Measurements from ENCODE around the gene NEK11. TPM values are rescaled to one million over a fixed set of nuclear protein-coding genes. Genes with fewer than 3 reads are reported as not detected.

NEK11 gene
- total RNA-seq, 1 experiment from 2014 or later, result 13.2 TPM

DNA sequence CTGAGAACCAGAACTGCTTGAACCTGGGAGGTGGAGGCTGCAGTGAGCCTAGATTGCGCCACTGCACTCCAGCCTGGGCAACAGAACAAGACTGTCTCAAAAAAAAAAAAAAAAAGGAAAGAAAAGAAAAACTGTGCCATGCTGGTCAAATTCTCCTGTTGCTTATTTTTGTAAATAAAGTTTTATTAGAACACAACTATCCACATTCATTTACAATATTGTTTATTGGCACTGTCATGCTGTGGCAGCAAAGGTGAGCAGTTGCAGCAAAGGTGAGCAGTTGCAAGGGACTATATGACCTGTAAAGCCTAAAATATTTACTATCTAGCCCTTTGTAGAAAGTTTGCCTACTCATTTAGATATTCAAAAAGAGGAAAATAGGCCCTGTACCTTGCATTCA lies 18.4 kb upstream of the NEK11 start:
- Histone ChIP-seq H3K27ac (no peak overlapping the region), H3K4me2 (no peak overlapping the region), H3K79me2 (ENCODE audit: low read depth) (no peaks in the 10 kb centered on the region), H4K20me1 (ENCODE audit: insufficient read depth) (no peaks in the 10 kb centered on the region), H3K4me1 (replicated peaks; ENCODE audit: insufficient read depth) (no peaks in the 10 kb centered on the region), H3K27me3 (ENCODE audit: insufficient read depth, low read depth) (no peaks in the 10 kb centered on the region), H2AFZ (no peak overlapping the region), H3K4me3 (no peak overlapping the region), H3K9me2 (ENCODE audit: insufficient read depth) (no peaks in the 10 kb centered on the region), H3F3A (ENCODE audit: insufficient read depth, low read depth) (no peaks in the 10 kb centered on the region; the same call in 1 of the 2 replicates), H3K36me3 (ENCODE audit: low read depth) (0 out of 2 replicates have a peak, but pooled peaks cover 7% of the 10 kb centered on the region), H3K9me3 (ENCODE audit: insufficient read depth, low read depth) (no peaks in the 10 kb centered on the region)
- TF ChIP-seq, protein P1, sequence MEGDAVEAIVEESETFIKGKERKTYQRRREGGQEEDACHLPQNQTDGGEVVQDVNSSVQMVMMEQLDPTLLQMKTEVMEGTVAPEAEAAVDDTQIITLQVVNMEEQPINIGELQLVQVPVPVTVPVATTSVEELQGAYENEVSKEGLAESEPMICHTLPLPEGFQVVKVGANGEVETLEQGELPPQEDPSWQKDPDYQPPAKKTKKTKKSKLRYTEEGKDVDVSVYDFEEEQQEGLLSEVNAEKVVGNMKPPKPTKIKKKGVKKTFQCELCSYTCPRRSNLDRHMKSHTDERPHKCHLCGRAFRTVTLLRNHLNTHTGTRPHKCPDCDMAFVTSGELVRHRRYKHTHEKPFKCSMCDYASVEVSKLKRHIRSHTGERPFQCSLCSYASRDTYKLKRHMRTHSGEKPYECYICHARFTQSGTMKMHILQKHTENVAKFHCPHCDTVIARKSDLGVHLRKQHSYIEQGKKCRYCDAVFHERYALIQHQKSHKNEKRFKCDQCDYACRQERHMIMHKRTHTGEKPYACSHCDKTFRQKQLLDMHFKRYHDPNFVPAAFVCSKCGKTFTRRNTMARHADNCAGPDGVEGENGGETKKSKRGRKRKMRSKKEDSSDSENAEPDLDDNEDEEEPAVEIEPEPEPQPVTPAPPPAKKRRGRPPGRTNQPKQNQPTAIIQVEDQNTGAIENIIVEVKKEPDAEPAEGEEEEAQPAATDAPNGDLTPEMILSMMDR (conservative IDR thresholded peaks at IDR 0.05), result no peak
- TF ChIP-seq EZH2 (IDR thresholded peaks at IDR 0.05; ENCODE audit: low read depth), result no peak
- intact Hi-C loops (cut with micrococcal nuclease; ENCODE audit: unreplicated experiment), result no loop called here
- no peak for DNase-seq
- POLR2A ChIA-PET (ENCODE audit: unreplicated experiment), result no interaction called here
- BruUV-seq (replicated peaks), result no TSS peak
- CTCF ChIA-PET, result no interaction called here

DNA sequence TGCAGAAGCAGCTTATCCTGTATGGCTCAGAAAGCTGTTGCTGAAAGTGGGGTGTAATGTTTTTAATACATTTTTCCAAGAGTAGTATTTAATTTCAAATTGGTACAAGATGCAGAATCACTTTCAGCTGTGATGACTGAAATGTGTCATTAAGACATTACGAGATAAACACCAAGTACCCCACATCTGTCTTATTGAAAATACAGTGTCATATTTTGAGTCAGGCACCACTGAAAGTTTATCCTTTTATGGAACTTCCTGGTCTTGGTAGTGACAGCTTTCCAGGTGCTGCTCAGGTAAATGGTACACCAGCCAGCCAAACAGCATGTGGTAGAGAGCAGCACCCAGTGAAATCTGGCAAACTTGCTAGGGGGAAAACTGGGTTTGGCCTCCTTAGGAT lies 17.0 kb upstream of the NEK11 start:
- H3F3A ChIP-seq (ENCODE audit: insufficient read depth, low read depth), result no peaks in the 10 kb centered on the region; the same call in 1 of the 2 replicates
- no peak overlapping the region for H3K27ac ChIP-seq
- no peak for DNase-seq
- ChIA-PET CTCF (no interaction called here), POLR2A (ENCODE audit: unreplicated experiment) (no interaction called here)
- H3K27me3 ChIP-seq (ENCODE audit: insufficient read depth, low read depth), result no peaks in the 10 kb centered on the region
- 0 out of 2 replicates have a peak, but pooled peaks cover 3% of the 10 kb centered on the region for H3K36me3 ChIP-seq (ENCODE audit: low read depth)
- no peaks in the 10 kb centered on the region for H3K79me2 ChIP-seq (ENCODE audit: low read depth)
- no peak overlapping the region for H2AFZ ChIP-seq
- H3K4me3 ChIP-seq, result no peak overlapping the region
- H3K4me2 ChIP-seq, result no peak overlapping the region
- intact Hi-C loops (cut with micrococcal nuclease; ENCODE audit: unreplicated experiment), result no loop called here
- H3K9me2 ChIP-seq (ENCODE audit: insufficient read depth), result no peaks in the 10 kb centered on the region
- H4K20me1 ChIP-seq (ENCODE audit: insufficient read depth), result no peaks in the 10 kb centered on the region
- H3K9me3 ChIP-seq (ENCODE audit: insufficient read depth, low read depth), result no peaks in the 10 kb centered on the region
- no TSS peak for BruUV-seq (replicated peaks)
- H3K4me1 ChIP-seq (replicated peaks; ENCODE audit: insufficient read depth), result no peaks in the 10 kb centered on the region
- TF ChIP-seq, protein P1 (conservative IDR thresholded peaks at IDR 0.05), result no peak
- TF ChIP-seq EZH2 (IDR thresholded peaks at IDR 0.05; ENCODE audit: low read depth), result no peak

DNA sequence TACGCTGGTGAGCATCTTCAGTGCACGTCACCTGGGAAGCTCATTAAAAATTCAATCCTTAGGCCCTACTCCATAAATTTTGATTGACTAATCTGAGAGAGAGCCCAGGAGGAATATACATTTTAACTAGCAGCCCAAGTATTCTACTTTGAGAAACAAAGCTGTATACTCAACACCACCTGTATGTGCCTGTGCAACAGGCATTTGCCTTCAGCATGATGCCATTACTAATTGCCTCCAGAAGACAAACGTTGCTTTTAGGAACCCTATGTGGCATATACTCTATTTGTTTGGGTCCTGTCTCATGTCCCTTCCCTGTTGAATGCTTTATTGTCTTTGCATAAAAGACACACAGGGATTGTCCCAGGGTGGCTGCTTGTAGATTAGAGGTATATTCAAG lies 7.7 kb upstream of the NEK11 start:
- H3K4me2 ChIP-seq, result no peak overlapping the region
- H3K9me3 ChIP-seq (ENCODE audit: insufficient read depth, low read depth), result no peaks in the 10 kb centered on the region
- no TSS peak for BruUV-seq (replicated peaks)
- POLR2A ChIA-PET (ENCODE audit: unreplicated experiment), result no interaction called here
- H3F3A ChIP-seq (ENCODE audit: insufficient read depth, low read depth), result no peaks in the 10 kb centered on the region
- intact Hi-C loops (cut with micrococcal nuclease; ENCODE audit: unreplicated experiment), result no loop called here
- H3K9me2 ChIP-seq (ENCODE audit: insufficient read depth), result no peaks in the 10 kb centered on the region
- CTCF ChIA-PET, result no interaction called here
- peaks cover 3% of the 10 kb centered on the region; the same call in 1 of the 2 replicates for H3K36me3 ChIP-seq (ENCODE audit: low read depth)
- no peak for DNase-seq
- H3K4me3 ChIP-seq, result no peak overlapping the region
- no peak overlapping the region for H2AFZ ChIP-seq
- TF ChIP-seq EZH2 (IDR thresholded peaks at IDR 0.05; ENCODE audit: low read depth), result no peak
- TF ChIP-seq, protein P1 (conservative IDR thresholded peaks at IDR 0.05), result no peak
- no peaks in the 10 kb centered on the region for H3K27me3 ChIP-seq (ENCODE audit: insufficient read depth, low read depth)
- no peaks in the 10 kb centered on the region for H3K4me1 ChIP-seq (replicated peaks; ENCODE audit: insufficient read depth)
- H3K79me2 ChIP-seq (ENCODE audit: low read depth), result no peaks in the 10 kb centered on the region
- H3K27ac ChIP-seq, result no peak overlapping the region
- no peaks in the 10 kb centered on the region for H4K20me1 ChIP-seq (ENCODE audit: insufficient read depth)

All from PC-9 (cell line).